ENCODE data around the gene UBN1.
A peak's percentile ranks its signal among the peaks of the same experiment; 100 is the strongest.
"Not testable (repeated sequence)": the region's sequence is repeated elsewhere in the genome, so short reads cannot be mapped to it uniquely, and the experiment has no call there.

UBN1 gene

GRCh38 chr16:4904942-4905615 lies 57.8 kb downstream of the UBN1 start:
- no peak for DNase-seq (ENCODE audit: low read depth)

GRCh38 chr16:4908854-4909401 lies 61.6 kb downstream of the UBN1 start:
- no peak for DNase-seq (ENCODE audit: low read depth)

GRCh38 chr16:4909825-4910224 lies 62.5 kb downstream of the UBN1 start:
- DNase-seq (ENCODE audit: low read depth) = no peak

- no peak for DNase-seq (ENCODE audit: low read depth)
Measured at GRCh38 chr16:4910828-4911227, 63.5 kb downstream of the UBN1 start.

- DNase-seq (ENCODE audit: low read depth) = peak; percentile 24
Measured at GRCh38 chr16:4911970-4912386, 64.7 kb downstream of the UBN1 start.

- no peak for DNase-seq (ENCODE audit: low read depth)
Measured at GRCh38 chr16:4913130-4913773, 66.0 kb downstream of the UBN1 start.

GRCh38 chr16:4913774-4914525 lies 66.7 kb downstream of the UBN1 start:
- no peak for DNase-seq (ENCODE audit: low read depth)

- no peak for DNase-seq (ENCODE audit: low read depth)
Measured at GRCh38 chr16:4914528-4915225, 67.4 kb downstream of the UBN1 start.

GRCh38 chr16:4915226-4915761 lies 68.0 kb downstream of the UBN1 start:
- peak; percentile 94 for DNase-seq (ENCODE audit: low read depth)

- no peak for DNase-seq (ENCODE audit: low read depth)
Measured at GRCh38 chr16:4917117-4917516, 69.8 kb downstream of the UBN1 start.

- no peak for DNase-seq (ENCODE audit: low read depth)
Measured at GRCh38 chr16:4918781-4919251, 71.5 kb downstream of the UBN1 start.

- DNase-seq (ENCODE audit: low read depth) = no peak
Measured at GRCh38 chr16:4920826-4921225, 73.5 kb downstream of the UBN1 start.

- DNase-seq (ENCODE audit: low read depth) = no peak
Measured at GRCh38 chr16:4922721-4923342, 75.6 kb downstream of the UBN1 start.

- DNase-seq (ENCODE audit: low read depth) = no peak
Measured at GRCh38 chr16:4923853-4924252, 76.6 kb downstream of the UBN1 start.

GRCh38 chr16:4924593-4925292 lies 77.5 kb downstream of the UBN1 start:
- DNase-seq (ENCODE audit: low read depth) = no peak

GRCh38 chr16:4925293-4925607 lies 78.0 kb downstream of the UBN1 start:
- DNase-seq (ENCODE audit: low read depth) = no peak

- no peak for DNase-seq (ENCODE audit: low read depth)
Measured at GRCh38 chr16:4925791-4926190, 78.5 kb downstream of the UBN1 start.

GRCh38 chr16:4926928-4927327 lies 79.6 kb downstream of the UBN1 start:
- DNase-seq (ENCODE audit: low read depth) = no peak

GRCh38 chr16:4927661-4928060 lies 80.4 kb downstream of the UBN1 start:
- no peak for DNase-seq (ENCODE audit: low read depth)

GRCh38 chr16:4928227-4928626 lies 80.9 kb downstream of the UBN1 start:
- DNase-seq (ENCODE audit: low read depth) = no peak

GRCh38 chr16:4929619-4930018 lies 82.3 kb downstream of the UBN1 start:
- not testable (repeated sequence) for DNase-seq (ENCODE audit: low read depth)

Data from HS-5 (cell line).